Esophagus squamous epithelium (tissue), 4 donors: ENCODE data around the gene FLVCR1.

ENCODE experiments used
- POLR2A ChIP-seq, 4 donors: fragments of 450-650 bp; IDR thresholded peaks; one replicate each; pipeline ENCODE4 v1.6.1; 2017; ENCODE audit warnings: antibody characterized with exemption in 4 of 4, mild to moderate bottlenecking in 4 of 4, moderate library complexity in 3 of 4
- TF ChIP-seq, protein P1 (sequence below), 6 experiments: fragments of 450-650 bp in 4 of 6; fragments of 200-600 bp in 2 of 6; sonication (generic) in 2 of 6; IDR thresholded peaks; one replicate each; pipeline ENCODE4 v1.5.1; 2016 to 2019; ENCODE audit warnings: antibody characterized with exemption in 6 of 6, mild to moderate bottlenecking in 4 of 6, moderate library complexity in 4 of 6

DNA sequence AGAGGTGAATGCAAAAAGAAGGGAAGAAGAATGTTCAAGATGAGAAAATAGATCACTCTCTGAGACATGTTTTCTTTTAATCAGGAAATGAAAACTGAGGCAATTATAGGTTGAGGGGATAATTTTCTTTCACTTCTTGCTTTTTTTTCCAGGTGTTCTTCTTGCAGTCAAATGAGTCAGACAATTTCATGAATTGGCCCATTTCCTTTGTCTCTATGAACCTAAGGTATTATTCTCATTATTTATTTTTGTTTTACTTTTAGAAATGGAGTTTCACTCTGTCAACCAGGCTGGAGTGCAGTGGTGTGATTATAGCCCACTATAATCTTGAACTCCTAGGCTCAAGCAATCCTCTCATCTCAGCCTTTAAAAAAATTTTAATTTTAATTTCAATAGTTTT is 88.8 kb downstream of the FLVCR1 start:
- TF ChIP-seq, protein P1, sequence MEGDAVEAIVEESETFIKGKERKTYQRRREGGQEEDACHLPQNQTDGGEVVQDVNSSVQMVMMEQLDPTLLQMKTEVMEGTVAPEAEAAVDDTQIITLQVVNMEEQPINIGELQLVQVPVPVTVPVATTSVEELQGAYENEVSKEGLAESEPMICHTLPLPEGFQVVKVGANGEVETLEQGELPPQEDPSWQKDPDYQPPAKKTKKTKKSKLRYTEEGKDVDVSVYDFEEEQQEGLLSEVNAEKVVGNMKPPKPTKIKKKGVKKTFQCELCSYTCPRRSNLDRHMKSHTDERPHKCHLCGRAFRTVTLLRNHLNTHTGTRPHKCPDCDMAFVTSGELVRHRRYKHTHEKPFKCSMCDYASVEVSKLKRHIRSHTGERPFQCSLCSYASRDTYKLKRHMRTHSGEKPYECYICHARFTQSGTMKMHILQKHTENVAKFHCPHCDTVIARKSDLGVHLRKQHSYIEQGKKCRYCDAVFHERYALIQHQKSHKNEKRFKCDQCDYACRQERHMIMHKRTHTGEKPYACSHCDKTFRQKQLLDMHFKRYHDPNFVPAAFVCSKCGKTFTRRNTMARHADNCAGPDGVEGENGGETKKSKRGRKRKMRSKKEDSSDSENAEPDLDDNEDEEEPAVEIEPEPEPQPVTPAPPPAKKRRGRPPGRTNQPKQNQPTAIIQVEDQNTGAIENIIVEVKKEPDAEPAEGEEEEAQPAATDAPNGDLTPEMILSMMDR (IDR thresholded peaks at IDR 0.05), result no peak
- no peak for TF ChIP-seq POLR2A (IDR thresholded peaks at IDR 0.05)
